ENCODE measurements around the gene CTBP2.

Gene CTBP2

DNA sequence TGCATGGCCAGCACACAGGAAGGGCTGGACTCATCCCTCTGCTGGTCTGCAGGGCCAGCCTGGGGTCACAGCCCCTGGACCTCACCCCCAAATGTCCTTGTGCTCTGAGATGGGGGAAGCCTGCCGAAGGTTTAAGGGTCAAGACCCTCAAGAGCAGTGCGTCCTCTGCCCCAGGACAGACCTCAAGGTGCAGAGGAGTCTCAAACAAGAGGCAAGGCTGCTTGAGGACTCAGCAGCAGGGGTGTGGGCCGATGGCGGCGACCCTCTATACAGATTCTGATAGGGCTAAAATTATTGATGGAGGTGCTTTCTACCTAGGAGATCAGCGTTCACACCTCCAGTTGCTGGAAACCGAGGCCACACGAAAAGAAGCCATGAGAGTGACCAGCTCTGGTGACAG, 137.7 kb downstream of the CTBP2 start:
- DNase-seq, result no peak

DNA sequence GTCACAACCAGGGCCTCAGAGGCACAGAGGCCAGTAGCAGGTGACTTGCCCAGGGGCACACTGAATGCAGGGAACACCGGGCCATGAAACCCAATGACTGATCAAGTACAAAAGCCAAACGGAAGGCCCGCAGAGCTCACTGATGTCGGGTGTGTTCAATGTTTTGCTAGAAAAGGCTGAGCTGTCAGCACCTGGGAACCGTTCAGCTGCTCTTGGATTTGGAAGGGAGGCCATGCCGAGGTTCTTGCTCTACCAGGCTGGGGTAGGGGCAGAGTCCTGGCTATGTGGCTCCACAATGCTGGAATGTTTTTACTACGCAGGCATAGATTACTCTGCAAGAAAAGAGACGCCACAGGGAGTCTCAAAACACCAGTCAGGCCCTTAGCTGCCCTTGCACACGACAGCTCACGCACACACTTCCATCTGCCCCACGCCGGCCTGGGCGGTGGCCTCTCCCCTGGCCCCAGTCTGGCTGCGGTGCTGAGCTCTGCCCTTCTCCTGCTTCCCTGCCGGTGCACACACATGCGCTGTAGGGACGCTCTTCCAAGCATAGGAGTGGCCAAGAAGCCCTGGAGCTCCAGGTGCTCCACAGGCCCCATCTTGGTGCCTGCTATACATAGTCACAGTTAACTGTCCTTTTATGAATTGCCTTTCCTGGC, 138.5 kb downstream of the CTBP2 start:
- no peak for DNase-seq

DNA sequence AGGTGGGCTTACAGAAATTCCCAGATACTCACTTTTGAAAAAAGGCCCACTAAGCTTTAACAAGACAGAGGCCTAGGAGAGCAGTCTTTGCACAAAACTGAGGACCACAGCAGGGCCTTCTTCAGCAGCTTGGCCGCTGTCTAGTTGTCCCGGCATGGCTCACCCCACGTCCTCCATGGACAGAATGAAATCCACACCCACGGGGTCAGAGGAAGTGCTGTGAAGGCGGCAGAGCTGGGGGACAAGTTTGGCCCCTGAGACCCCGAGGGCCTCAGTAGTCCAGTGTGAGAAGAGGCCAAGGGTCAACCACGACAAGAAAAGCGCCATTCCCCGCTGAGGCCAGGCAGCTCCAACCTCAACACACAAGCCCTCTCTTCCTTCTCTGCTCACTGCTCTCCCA, 139.5 kb downstream of the CTBP2 start:
- DNase-seq, result no peak

- no peak for DNase-seq
These were observed 140.0 kb downstream of the CTBP2 start for GRCh38 chr10:125020386-125020785.

DNA sequence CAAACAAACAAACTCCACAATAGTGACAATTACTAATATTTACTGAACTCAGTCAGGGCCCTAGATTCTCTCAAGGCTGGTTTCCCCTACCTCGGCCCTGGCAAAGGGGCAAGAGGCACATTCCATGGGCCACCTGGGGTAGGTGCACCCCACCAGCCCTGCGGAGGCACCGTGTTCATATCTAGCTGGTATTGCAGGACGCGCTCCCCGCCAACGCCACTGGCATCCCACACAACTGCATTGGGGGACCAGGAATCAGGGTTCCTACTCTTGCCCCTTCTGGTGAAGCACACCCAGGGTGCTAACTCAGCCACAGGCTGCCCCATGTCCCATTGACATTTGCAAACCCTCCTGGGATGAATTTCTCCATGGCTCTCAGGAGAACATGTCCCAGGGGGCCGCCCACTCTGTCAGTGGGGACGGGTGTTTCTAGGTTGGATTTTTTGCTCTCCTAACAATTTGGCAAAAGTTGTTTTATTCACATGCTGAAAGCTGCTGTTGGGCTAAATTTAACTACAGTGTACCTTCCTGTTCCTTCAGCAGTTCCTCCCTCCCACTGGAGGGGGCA, 141.7 kb downstream of the CTBP2 start:
- no peak for DNase-seq

DNA sequence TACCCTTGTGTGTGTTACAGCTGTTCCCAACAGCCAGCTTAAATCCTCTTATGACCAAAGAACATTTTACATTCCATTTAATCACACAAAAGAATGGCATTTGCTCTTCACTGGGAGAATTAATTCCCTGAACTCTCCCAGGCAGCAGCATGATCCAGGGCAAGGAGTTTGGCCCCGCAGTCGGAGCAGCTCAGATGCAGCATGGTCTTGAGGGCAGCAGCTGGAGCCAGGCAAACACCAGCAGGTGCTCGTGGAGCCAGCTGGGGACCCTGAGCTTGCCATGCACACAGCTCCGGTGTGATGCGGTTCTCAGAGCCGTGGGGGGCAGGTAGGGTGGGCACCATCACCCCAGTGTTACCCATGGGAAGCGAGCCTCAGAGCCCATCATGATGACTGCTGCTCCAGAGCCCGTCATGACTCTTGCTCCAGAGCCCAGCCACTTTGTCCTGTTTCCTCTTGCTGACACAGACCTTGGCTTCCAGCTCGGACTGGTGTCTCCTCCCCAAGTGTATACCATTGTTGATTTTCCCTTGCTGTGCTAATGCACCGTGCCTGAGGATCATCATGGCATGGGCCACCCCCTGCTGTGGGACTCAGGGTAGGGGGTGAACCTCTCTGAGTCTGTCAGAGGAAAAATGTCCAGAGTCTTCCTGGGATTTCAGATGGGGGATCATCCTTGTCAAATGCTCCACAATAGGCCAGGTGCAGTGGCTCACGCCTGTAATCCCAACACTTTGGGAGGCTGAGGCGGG, 142.6 kb downstream of the CTBP2 start:
- DNase-seq, result no peak

- no peak for DNase-seq
These were observed 143.7 kb downstream of the CTBP2 start for GRCh38 chr10:125016611-125017202.

- no peak for DNase-seq
These were observed 144.2 kb downstream of the CTBP2 start for GRCh38 chr10:125016123-125016522.

- no peak for DNase-seq
These were observed 144.9 kb downstream of the CTBP2 start for GRCh38 chr10:125015356-125015944.

DNA sequence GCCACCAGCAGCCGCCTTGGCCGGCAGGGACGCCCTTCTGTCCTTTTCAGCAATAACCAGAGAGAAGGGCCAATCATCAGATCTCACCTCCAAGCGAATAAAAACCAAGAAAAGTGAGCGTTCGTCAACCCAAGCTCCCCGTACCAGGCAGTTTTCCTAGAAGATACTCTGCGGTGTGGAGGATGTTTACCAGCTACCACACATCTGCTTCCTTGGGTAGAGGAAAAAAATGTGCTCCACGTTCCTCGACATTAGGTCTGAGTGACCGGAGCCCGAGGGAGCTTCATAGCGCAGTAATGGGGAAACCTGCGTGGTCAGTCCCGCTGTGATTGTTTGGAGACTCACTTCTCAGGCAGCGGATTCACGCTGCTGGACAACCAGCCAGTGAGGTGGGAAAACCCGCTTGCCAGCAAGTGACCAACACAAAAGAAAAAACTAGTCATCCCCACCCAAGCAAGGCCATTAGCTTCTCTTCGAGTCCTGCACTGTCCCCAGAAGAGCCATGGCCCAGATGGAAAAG, 145.5 kb downstream of the CTBP2 start:
- DNase-seq, result no peak

- no peak for DNase-seq
These were observed 146.1 kb downstream of the CTBP2 start for GRCh38 chr10:125014086-125014830.

GRCh38 chr10:125013529-125013872, 146.9 kb downstream of the CTBP2 start:
- DNase-seq, result no peak

DNA sequence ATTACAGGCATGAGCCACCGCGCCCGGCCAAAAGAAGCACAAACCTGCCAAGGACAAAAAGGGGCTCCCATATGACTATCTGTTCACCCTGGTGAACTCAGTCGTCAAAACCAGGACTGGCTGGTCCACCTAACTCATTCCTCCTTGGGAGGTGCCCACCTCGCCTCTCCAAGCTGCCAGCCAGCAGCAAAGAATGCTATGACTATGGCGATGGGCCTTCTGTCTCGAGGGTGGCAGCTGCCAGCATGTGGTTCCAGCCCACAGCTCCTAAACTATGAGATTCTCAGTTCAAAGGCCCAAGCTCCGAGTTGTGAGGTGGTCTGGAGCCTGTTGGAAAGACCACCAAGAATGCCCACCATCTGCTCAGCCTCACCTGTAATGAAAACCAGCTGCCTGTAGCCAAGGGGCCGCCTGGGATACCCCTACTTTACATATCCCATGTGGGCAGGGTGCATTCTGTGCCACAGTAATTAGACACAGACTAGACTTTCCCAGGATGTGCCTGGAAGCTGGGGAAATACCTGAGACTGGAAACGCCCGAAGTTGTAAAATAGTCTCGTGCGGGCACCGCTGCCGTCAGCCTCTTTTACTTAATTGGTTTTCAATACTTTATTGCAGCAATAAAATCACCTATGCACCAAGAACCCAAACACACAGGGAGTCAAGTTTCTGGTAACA, 147.4 kb downstream of the CTBP2 start:
- DNase-seq, result no peak

GRCh38 chr10:125011926-125012705, 148.2 kb downstream of the CTBP2 start:
- peak; percentile 88 for DNase-seq

DNA sequence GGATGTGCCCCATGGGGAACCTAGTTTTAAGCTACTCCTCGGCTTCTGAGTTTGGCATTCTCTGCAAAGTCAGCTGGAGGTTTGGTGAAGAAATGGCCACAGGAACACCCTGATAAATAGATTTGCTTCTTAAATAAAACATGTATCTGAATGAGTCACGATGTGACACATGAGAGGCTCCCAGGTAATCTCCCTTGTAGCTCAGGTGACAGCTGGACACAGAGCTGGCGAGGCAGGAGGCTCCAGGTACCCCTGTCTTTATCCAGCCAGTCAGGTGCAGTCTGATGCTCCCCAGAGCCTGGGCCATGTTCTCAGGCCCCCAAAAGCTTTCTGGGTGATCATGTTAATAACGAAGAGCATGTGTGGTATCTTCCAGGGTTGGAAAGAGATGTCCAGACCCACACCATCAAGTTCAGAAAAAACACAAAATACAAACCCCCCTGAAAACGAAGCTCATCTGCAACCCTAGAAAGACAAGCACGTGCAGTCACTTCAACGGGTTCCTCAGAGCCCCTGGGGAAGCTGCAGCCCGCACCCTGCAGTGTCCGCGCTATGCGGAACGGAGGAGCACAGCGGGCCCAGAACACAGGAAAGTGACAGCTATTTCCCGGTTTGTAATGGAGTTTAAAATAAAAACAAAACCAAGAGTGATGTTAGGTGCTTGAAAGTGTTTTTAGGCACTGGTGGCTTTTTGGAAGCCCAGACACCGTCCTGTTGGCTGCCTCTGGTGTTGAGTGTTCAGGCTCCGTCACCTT, 149.0 kb downstream of the CTBP2 start:
- no peak for DNase-seq

DNA sequence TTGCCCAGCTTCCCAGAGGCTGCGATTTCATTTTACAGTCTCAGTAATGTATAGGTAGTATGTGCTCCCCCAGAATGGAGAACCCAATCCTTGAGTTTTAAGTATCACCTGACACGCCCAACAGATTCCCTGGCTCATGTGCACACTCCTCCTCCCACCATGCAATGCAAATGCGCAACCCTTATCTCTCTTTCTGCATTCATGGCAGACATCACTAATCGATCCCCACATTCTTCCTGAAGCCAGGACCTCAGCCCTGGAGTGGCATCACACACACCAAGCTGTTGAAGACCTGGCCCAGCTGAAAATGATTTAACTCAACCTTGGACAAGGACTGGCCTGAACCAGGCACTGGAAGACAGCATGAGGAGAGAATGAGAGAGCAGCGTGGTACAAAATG, 150.0 kb downstream of the CTBP2 start:
- no peak for DNase-seq

DNA sequence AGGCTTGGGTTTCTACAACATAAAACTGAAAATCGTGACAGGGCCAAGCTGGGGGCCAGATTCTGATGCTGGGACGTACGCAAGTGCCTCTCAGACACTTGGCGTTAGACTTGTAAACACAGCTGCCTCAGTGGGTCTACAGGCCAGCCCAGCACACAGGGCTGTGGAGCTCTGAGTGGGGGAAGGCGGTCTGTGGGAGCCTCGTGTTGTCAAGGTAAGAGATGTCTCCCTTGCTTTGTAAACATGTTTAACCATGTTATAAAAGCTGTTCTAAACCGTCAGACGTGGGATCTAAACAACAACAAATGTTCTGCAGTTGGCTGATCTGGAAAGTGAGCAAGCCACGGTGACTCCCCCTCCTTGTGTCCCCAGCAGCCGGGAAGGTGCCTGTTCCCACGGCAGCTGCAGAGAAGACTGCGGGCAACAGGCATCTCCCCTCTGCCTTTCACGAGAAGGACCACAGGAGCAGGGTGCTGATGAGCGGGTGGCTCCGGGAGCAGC, 150.7 kb downstream of the CTBP2 start:
- DNase-seq, result no peak

DNA sequence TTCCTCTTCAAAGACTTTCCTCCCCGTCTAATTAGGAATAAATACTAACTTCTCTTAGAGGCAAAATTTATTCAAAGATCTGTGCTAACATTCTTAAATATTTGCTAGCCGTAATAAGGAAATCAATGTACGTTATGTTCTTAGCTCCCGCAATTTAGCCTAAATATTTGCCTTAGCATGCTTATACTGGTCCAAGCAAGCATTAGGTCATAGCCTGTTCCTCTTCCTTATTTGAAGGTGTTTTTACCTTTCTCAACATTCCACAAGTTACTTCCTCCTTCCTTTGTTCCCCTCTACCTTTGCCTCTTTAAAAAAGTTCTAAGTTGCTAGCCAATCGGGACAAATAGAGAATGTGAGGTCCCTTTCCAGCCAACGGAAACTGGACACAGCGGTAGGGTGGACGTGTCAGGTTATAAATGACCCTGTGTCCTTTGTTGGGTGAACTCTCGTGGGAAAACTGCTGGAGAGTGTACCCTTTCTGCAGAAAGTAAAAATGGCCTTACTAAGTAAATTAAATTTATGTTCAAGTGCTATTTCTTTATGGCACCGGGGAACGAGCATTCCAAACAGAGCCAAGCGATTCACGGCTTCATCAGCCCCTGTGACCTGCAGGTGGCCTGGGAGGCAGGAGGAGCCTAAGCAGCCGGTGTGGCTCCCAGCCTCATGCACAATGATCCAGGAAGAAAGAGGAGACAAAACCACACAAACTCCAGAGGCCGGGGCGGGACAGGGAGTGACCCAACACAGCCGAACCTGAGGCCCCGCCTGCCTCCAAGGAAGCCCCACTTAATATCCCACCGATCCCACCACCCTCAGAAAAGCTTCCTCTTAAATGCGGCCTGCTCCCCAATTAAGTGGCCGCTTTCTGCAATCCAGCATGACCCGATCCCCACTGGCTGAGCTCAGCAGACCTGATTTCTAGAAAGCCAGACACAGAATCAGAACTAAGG, 151.4 kb downstream of the CTBP2 start:
- DNase-seq, result no peak

DNA sequence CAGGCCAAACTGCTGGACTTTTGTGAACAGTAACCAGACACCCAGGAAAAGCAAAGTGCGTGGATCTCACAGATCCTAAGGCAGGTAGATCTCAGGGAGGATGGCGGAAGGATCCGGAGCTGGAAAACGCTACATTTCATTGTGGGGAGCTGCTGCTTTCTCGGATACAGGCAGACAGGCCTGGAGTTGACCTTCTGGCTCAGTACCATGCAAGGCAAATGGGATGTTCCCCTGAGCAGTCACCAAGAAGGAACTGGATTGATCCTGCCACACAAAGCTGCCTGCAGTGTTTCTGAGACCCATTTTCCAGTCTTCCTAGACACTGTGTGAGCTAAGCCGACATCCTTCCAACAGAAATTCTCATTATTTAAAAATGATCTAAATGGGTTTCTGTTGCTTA, 152.9 kb downstream of the CTBP2 start:
- no peak for DNase-seq
